Naive thymus-derived CD4-positive, alpha-beta T cell (primary cell): ENCODE results near the gene NR0B2. TPM values are rescaled to one million over a fixed set of nuclear protein-coding genes. Genes with fewer than 3 reads are reported as not detected.
"Not testable (repeated sequence)": the region's sequence is repeated elsewhere in the genome, so short reads cannot be mapped to it uniquely, and the experiment has no call there.

Experiments
- ATAC-seq: fragments of 150-1000 bp; cut with Tn5 transposase; 2 replicates; pipeline ENCODE4 v1.10.0; 2021; ENCODE audit warnings: mild to moderate bottlenecking, moderate library complexity
- CTCF ChIA-PET: fragments of 350-600 bp; sonication (Branson Sonifier 250); formaldehyde crosslinking; loops from one replicate; lab custom pipeline; 2021; ENCODE audit warnings: antibody characterized with exemption; lab: Charles Lee
- POLR2A ChIA-PET: fragments of 350-600 bp; sonication (Branson Sonifier 250); formaldehyde crosslinking; loops from one replicate; lab custom pipeline; 2021; ENCODE audit warnings: antibody characterized with exemption, inconsistent platforms; lab: Charles Lee
- DNase-seq, 9 donors: peaks; one replicate each; pipeline versions ENCODE4 v3.0.0 to v3.0.0-alpha.2; 2020 to 2022; ENCODE audit warnings: mixed read lengths in 1 of 9
- H3K27ac ChIP-seq: one replicate; pipeline ENCODE4 v1.7.0; 2013; ENCODE audit warnings: mild to moderate bottlenecking, low read depth, low read length, moderate library complexity
- H3K27me3 ChIP-seq, 2 donors: one replicate each; pipeline ENCODE4 v1.7.0; 2013; ENCODE audit warnings: low read length in 2 of 2, mild to moderate bottlenecking in 2 of 2, moderate library complexity in 2 of 2; ENCODE audit not compliant: control insufficient read depth in 2 of 2, insufficient read depth in 2 of 2
- H3K36me3 ChIP-seq, 3 experiments: 1 replicate in 2 of 3; 2 replicates in 1 of 3; pipeline ENCODE4 v1.7.0; 2013; ENCODE audit warnings: low read length in 3 of 3, mild to moderate bottlenecking in 3 of 3, moderate library complexity in 1 of 3; ENCODE audit not compliant: insufficient read depth in 3 of 3, control insufficient read depth in 2 of 3
- H3K4me1 ChIP-seq, 2 donors: one replicate each; pipeline ENCODE4 v1.7.0; 2013; ENCODE audit warnings: low read length in 2 of 2, mild to moderate bottlenecking in 2 of 2, moderate library complexity in 1 of 2; ENCODE audit not compliant: control insufficient read depth in 2 of 2, insufficient read depth in 2 of 2
- H3K4me3 ChIP-seq: 2 replicates; pipeline ENCODE4 v1.7.0; 2013; ENCODE audit warnings: mild to moderate bottlenecking, low read length
- H3K9me3 ChIP-seq, 3 experiments: 1 replicate in 2 of 3; 2 replicates in 1 of 3; pipeline ENCODE4 v1.7.0; 2013; ENCODE audit warnings: low read length in 3 of 3; ENCODE audit not compliant: control insufficient read depth in 2 of 3
- H3K27ac Mint-ChIP-seq, 9 donors: one replicate each; pipeline ENCODE4 v1.8.0; 2020 to 2022; ENCODE audit warnings: mixed read lengths in 9 of 9, mild to moderate bottlenecking in 8 of 9, moderate library complexity in 5 of 9, inconsistent platforms in 2 of 9
- H3K27me3 Mint-ChIP-seq, 5 donors: one replicate each; pipeline ENCODE4 v1.8.0; 2021 to 2022; ENCODE audit warnings: mixed read lengths in 5 of 5, mild to moderate bottlenecking in 1 of 5
- H3K36me3 Mint-ChIP-seq, 5 donors: one replicate each; pipeline ENCODE4 v1.8.0; 2020 to 2022; ENCODE audit warnings: mixed read lengths in 5 of 5, mild to moderate bottlenecking in 3 of 5, inconsistent platforms in 1 of 5
- H3K4me1 Mint-ChIP-seq, 7 donors: one replicate each; pipeline ENCODE4 v1.8.0; 2020 to 2022; ENCODE audit warnings: mixed read lengths in 7 of 7, mild to moderate bottlenecking in 3 of 7, inconsistent platforms in 1 of 7
- H3K4me3 Mint-ChIP-seq, 10 donors: one replicate each; pipeline ENCODE4 v1.8.0; 2020 to 2022; ENCODE audit warnings: mild to moderate bottlenecking in 10 of 10, mixed read lengths in 10 of 10, moderate library complexity in 6 of 10, inconsistent platforms in 2 of 10
- H3K9me3 Mint-ChIP-seq, 11 donors: one replicate each; pipeline ENCODE4 v1.8.0; 2020 to 2022; ENCODE audit warnings: mixed read lengths in 11 of 11, mild to moderate bottlenecking in 4 of 11, inconsistent platforms in 1 of 11, moderate library complexity in 1 of 11
- intact Hi-C, 2 donors: fragments of 100-400 bp; cut with micrococcal nuclease; formaldehyde crosslinking; loops; one replicate each; pipeline ENCODE4 v1.15.1; 2023
- polyA plus RNA-seq, 2 donors: library from polyadenylated mRNA; unstranded; fragments of 300-500 nt; fragmentation: Illumina TruSeq; gene quantifications; one replicate each; pipeline ENCODE4 v1.2.3, GENCODE V29; 2021
- total RNA-seq, 6 experiments: library from RNA in 5 of 6; stranded (reverse) in 5 of 6; gene quantifications; 1 replicate in 5 of 6; 2 replicates in 1 of 6; pipeline ENCODE4 v1.2.3 and lab custom pipeline; 2021 to 2026

Gene NR0B2
- total and polyA plus RNA-seq, 7 experiments from 2014 or later = not detected

DNA sequence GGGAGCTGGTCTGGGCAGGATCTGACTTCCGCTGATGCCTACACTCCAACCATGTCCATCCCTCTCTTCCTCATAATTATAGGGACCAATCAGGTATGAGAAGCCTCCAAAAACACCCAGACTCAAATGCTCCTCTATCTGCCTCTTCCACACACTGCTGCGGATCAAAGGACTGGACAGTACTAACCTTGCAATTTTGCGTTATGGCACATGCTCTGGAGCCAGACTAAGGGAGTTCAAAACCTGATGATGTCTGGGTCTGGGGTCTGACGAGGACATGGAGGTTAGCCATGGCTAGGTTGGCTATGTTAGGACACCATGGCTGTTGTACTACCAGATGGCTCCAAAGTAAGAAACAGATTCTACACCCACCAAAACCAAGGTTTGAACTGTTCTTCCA lies 34.0 kb downstream of the NR0B2 start:
- H3K4me3 Mint-ChIP-seq = no peak overlapping the region
- peaks cover 16 to 69% (median 20%) of the 10 kb centered on the region in 3 experiments for H3K36me3 ChIP-seq
- H3K27me3 ChIP-seq = no peaks in the 10 kb centered on the region
- peaks cover 0 to 9% (median 4%) of the 10 kb centered on the region in 7 donors for H3K4me1 Mint-ChIP-seq
- H3K27ac Mint-ChIP-seq = peak overlapping the region in 1 of 9 donors; percentile 53
- no peaks in the 10 kb centered on the region for H3K27me3 Mint-ChIP-seq
- peaks cover 5 to 34% (median 17%) of the 10 kb centered on the region in 5 donors for H3K36me3 Mint-ChIP-seq
- no peak overlapping the region for H3K27ac ChIP-seq
- ATAC-seq (no peak), DNase-seq (no peak)
- no peaks in the 10 kb centered on the region for H3K9me3 Mint-ChIP-seq
- ChIA-PET CTCF (interaction anchor here (0.6 to 2.8 kb wide), 7 partner anchors 10 to 1907 kb away, joined by 3 to 15 read pairs (median 5); partner anchors contain the start of gene GPN2), POLR2A (no interaction called here)
- H3K4me3 ChIP-seq = no peak overlapping the region
- intact Hi-C loops = loop anchor here (2.0 to 5.0 kb wide), 5 partner anchors 59 to 377 kb away; partner anchors contain the start of gene PIGV (in 1 of the 2)
- no peaks in the 10 kb centered on the region for H3K9me3 ChIP-seq
- H3K4me1 ChIP-seq = no peaks in the 10 kb centered on the region

DNA sequence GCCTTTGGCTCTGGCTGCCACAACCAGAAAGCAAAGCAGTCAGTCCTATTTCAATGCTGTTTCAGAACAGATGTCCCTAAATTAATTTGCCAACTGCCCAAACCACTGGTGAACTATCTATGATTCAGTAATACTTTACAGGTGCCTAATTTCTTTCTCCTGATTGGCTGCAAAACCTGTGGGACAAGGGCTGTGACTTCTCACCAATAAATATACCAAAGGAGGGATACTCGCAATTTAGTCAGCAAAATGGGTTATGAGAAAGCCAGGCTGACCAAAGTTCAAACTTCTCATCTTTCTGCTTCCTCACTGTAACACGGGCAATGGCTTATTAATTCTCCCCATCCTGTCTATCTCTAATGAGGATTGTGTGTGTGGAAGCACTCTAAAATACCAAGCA lies 36.4 kb downstream of the NR0B2 start:
- CTCF ChIA-PET = interaction anchor here (1.2 to 2.5 kb wide), 4 partner anchors 18 to 275 kb away, joined by 3 to 8 read pairs (median 6); no protein-coding TSS in a partner anchor
- Mint-ChIP-seq H3K9me3 (no peaks in the 10 kb centered on the region), H3K36me3 (peaks cover 0 to 15% (median 0%) of the 10 kb centered on the region in 5 donors), H3K4me1 (peaks cover 0 to 3% (median 0%) of the 10 kb centered on the region in 7 donors), H3K27me3 (no peaks in the 10 kb centered on the region), H3K27ac (no peak overlapping the region), H3K4me3 (no peak overlapping the region)
- Histone ChIP-seq H3K27ac (no peak overlapping the region), H3K4me3 (no peak overlapping the region), H3K27me3 (no peaks in the 10 kb centered on the region), H3K4me1 (no peaks in the 10 kb centered on the region), H3K9me3 (no peaks in the 10 kb centered on the region), H3K36me3 (peaks cover 6 to 45% (median 7%) of the 10 kb centered on the region in 3 experiments)
- no peak for ATAC-seq
- DNase-seq = no peak
- POLR2A ChIA-PET = interaction anchor here (1.2 kb wide), 1 partner anchor 12 kb away, joined by 4 read pairs; no protein-coding TSS in a partner anchor
- intact Hi-C loops = loop anchor here (5.0 kb wide), 2 partner anchors 90 to 375 kb away; partner anchors contain the start of gene PIGV (in 1 of the 2)

DNA sequence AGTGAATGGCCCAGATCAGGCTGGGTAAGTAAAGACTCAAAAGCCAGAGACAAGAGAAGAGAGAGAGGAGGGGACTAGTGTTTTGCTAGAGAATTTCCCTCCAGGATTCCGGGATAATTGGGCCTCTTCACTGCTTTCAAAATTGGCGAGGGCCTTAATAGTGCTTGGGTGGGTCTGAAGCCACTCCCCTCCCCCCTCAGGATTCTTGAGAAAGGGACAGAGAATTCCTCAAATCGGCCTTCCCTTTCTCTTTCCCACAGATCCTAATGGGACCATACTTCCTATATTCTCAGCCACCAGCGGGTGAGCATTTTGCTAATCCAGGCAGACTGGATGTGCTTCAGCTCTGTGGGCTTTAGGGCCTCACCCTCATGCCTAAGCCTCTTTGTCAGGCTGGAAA lies 38.9 kb downstream of the NR0B2 start:
- H3K4me3 Mint-ChIP-seq = no peak overlapping the region
- H3K27me3 Mint-ChIP-seq = no peaks in the 10 kb centered on the region
- H3K4me1 ChIP-seq = no peaks in the 10 kb centered on the region
- no peak overlapping the region for H3K4me3 ChIP-seq
- ATAC-seq (no peak), DNase-seq (no peak)
- peaks cover 0 to 3% (median 0%) of the 10 kb centered on the region in 7 donors for H3K4me1 Mint-ChIP-seq
- H3K9me3 Mint-ChIP-seq = no peaks in the 10 kb centered on the region
- intact Hi-C loops = loop anchor here (5.0 kb wide), 2 partner anchors 88 to 373 kb away; partner anchors contain the start of gene PIGV (in 1 of the 2)
- H3K36me3 Mint-ChIP-seq = peaks cover 0 to 8% (median 0%) of the 10 kb centered on the region in 5 donors
- H3K27ac Mint-ChIP-seq = no peak overlapping the region
- H3K9me3 ChIP-seq = no peaks in the 10 kb centered on the region
- H3K27me3 ChIP-seq = no peaks in the 10 kb centered on the region
- H3K36me3 ChIP-seq = peaks cover 0 to 22% (median 7%) of the 10 kb centered on the region in 3 experiments
- ChIA-PET POLR2A (interaction anchor here (2.0 kb wide), 1 partner anchor 15 kb away, joined by 6 read pairs; the partner anchor contains the start of gene GPN2), CTCF (no interaction called here)
- H3K27ac ChIP-seq = no peak overlapping the region

DNA sequence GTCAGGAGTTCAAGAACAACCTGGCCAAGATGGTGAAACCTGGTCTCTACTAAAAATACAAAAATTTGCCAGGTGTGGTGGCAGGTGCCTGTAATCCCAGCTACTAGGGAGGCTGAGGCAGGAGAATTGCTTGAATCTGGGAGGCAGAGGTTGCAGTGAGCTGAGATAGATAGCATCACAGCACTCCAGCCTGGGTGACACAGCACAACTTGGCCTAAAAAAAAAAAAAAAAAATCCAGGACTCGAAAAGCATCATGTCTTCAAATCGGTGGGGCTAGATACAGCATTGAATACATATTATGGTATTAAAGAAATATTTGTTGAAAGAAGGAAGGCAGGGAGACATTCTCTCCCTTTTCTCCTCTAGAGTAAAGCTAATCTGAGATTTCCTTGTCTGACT lies 40.7 kb downstream of the NR0B2 start:
- H3K4me1 ChIP-seq, ATAC-seq, H3K36me3 Mint-ChIP-seq, DNase-seq, H3K4me3 Mint-ChIP-seq, H3K27me3 ChIP-seq, H3K36me3 ChIP-seq, H3K4me3 ChIP-seq, H3K9me3 Mint-ChIP-seq, H3K27ac ChIP-seq, H3K27me3 Mint-ChIP-seq, H3K4me1 Mint-ChIP-seq, intact Hi-C loops, H3K9me3 ChIP-seq: not testable (repeated sequence)
- ChIA-PET POLR2A (interaction anchor here (0.6 kb wide), 2 partner anchors 15 to 1646 kb away, joined by 3 read pairs; no protein-coding TSS in a partner anchor), CTCF (interaction anchor here (0.6 to 1.3 kb wide), 2 partner anchors 17 to 39 kb away, joined by 3 to 5 read pairs; no protein-coding TSS in a partner anchor)
- peak overlapping the region in 1 of 9 donors; percentile 25 for H3K27ac Mint-ChIP-seq

DNA sequence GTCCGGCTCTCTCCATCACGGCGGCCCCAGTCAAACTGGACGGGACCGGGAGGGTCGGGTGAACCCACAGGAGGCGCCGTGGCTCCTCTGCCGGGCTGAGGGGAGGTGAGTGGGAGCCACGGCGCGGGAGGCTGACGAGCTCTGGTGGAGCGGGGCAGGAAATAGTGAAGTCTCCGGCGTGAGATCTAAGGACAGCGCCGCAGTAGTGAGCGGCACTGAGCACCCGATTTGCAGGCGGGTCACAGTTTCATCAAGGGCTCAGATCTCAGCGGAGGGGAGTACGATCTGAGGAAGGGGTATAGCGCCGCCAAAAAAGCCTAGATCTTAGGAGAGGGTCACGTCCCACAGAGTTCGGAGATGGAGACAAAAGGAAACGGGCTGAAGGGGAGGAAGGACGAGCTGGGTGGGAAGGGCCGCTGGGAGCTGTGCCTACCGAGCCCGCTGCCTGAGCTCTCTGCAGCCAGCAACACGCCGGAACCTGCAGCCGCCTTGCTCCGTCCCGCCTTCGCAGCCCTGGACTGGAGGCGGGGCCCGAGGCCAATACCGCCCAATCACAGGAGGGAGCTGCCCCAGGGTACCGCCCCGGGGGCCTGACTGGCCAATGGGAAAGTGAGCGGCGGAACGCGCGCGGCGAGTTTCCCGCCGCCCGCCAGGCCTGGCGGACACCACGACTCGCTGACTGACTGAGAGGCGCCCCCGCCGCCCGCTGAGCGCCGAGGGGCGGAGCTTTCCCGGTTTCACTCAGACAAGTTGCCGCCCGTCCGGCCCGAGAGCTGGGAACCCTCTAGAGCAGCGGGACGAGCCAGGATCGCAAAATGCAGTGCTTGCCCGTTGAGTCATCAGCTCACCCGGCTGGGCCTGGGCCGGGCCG lies 48.9 kb downstream of the NR0B2 start:
- no peaks in the 10 kb centered on the region for H3K9me3 ChIP-seq
- intact Hi-C loops = loop anchor here (1.0 to 5.0 kb wide), 10 partner anchors 12 to 290 kb away; partner anchors contain the start of genes GPN2 (in 2 of the 2), NUDC (in 2 of the 2), ARID1A (in 1 of the 2) and SLC9A1 (in 1 of the 2)
- Mint-ChIP-seq H3K9me3 (no peaks in the 10 kb centered on the region), H3K4me1 (peaks cover 10 to 33% (median 24%) of the 10 kb centered on the region in 7 donors), H3K27ac (peak overlapping the region; percentile 65 to 96 (median 93)), H3K27me3 (no peaks in the 10 kb centered on the region), H3K36me3 (no peaks in the 10 kb centered on the region), H3K4me3 (peak overlapping the region; percentile 86 to 100 (median 96))
- no peaks in the 10 kb centered on the region for H3K27me3 ChIP-seq
- DNase-seq (peak; percentile 88 to 96 (median 91)), ATAC-seq (peak; percentile 98)
- peak overlapping the region; percentile 97 for H3K4me3 ChIP-seq
- H3K36me3 ChIP-seq = peaks cover 0 to 5% (median 0%) of the 10 kb centered on the region in 3 experiments
- ChIA-PET CTCF (interaction anchor here (0.7 to 3.2 kb wide), 5 partner anchors 14 to 263 kb away, joined by 3 to 10 read pairs (median 4); no protein-coding TSS in a partner anchor), POLR2A (interaction anchor here (0.8 to 2.6 kb wide), 19 partner anchors 10 to 433 kb away, joined by 3 to 15 read pairs (median 4); partner anchors contain the start of genes DHDDS, GPATCH3, GPN2 and NUDC)
- peak overlapping the region; percentile 78 for H3K27ac ChIP-seq
- H3K4me1 ChIP-seq = peaks cover 5 to 10% of the 10 kb centered on the region in 2 donors

DNA sequence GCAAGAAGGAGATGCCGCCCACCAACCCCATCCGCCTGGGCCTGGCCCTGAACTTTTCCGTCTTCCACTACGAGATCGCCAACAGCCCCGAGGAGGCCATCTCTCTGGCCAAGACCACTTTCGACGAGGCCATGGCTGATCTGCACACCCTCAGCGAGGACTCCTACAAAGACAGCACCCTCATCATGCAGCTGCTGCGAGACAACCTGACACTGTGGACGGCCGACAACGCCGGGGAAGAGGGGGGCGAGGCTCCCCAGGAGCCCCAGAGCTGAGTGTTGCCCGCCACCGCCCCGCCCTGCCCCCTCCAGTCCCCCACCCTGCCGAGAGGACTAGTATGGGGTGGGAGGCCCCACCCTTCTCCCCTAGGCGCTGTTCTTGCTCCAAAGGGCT lies 50.1 kb downstream of the NR0B2 start:
- CTCF ChIA-PET = interaction anchor here (1.7 to 3.2 kb wide), 2 partner anchors 13 to 15 kb away, joined by 4 to 10 read pairs; no protein-coding TSS in a partner anchor
- peak overlapping the region in 9 of 10 donors; percentile 74 to 100 (median 95) for H3K4me3 Mint-ChIP-seq
- no peaks in the 10 kb centered on the region for H3K36me3 Mint-ChIP-seq
- DNase-seq (no peak), ATAC-seq (no peak)
- intact Hi-C loops = loop anchor here (2.0 to 5.0 kb wide), 2 partner anchors 75 to 166 kb away; partner anchors contain the start of gene ARID1A (in 1 of the 2)
- Histone ChIP-seq H3K4me3 (no peak overlapping the region), H3K9me3 (no peaks in the 10 kb centered on the region), H3K27me3 (no peaks in the 10 kb centered on the region), H3K36me3 (peaks cover 0 to 5% (median 0%) of the 10 kb centered on the region in 3 experiments), H3K27ac (peak overlapping the region; percentile 78), H3K4me1 (peaks cover 5 to 10% of the 10 kb centered on the region in 2 donors)
- H3K4me1 Mint-ChIP-seq = peaks cover 10 to 33% (median 24%) of the 10 kb centered on the region in 7 donors
- POLR2A ChIA-PET = interaction anchor here (1.1 to 2.6 kb wide), 2 partner anchors 30 to 33 kb away, joined by 3 to 15 read pairs; no protein-coding TSS in a partner anchor
- H3K9me3 Mint-ChIP-seq = no peaks in the 10 kb centered on the region
- H3K27me3 Mint-ChIP-seq = no peaks in the 10 kb centered on the region
- peak overlapping the region in 4 of 9 donors; percentile 41 to 90 (median 62) for H3K27ac Mint-ChIP-seq
